GM21367 (cell line): ENCODE results near the gene RIPOR2.
"Not testable (repeated sequence)": the region's sequence is repeated elsewhere in the genome, so short reads cannot be mapped to it uniquely, and the experiment has no call there.

Source experiments
- ATAC-seq: cut with Tn5 transposase; IDR thresholded peaks from one replicate; pipeline ENCODE4 v1.9.1; 2021; ENCODE audit not compliant: unreplicated experiment

The RIPOR2 gene

GRCh38 chr6:24926192-24926591 lies 9.6 kb downstream of the RIPOR2 start:
- no peak for ATAC-seq

DNA sequence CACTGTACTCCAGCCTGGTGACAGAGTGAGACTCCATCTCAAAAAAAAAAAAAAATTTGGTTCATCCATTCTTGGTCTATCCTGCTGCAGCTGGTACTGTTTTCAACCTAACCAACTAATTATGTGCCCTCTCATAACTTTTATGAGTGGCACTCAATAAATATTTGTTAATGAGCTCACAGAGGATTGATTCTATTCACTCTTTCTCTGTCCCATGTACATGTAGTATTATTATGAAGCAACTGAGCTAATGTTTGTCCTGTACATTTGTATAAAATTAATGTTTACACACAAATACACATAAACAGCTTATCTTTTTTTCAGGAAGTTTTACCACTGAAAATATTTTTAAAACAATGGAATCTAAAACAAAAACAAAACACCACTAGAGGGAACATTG lies 10.1 kb downstream of the RIPOR2 start:
- no peak for ATAC-seq

- ATAC-seq, result no peak
These were observed 11.0 kb downstream of the RIPOR2 start for GRCh38 chr6:24924580-24925356.

GRCh38 chr6:24923885-24924401 lies 11.8 kb downstream of the RIPOR2 start:
- ATAC-seq, result no peak

DNA sequence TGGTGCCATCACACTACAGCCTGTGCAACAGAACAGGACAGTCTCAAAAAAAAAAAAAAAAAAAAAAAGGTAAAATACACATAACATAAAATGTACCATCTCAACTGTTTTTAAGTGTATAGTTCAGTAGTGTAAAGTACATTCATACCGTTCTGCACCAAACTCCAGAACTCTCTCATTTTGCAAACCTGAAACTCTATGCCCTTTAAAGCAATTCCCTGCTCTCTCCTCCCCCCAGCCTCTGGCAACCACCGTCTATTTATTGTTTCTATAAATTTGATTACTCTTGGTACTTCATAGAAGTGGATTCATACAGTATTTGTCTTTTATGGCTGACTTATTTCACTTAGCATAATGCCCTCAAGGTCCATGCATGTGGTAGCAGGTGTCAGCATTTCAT lies 12.9 kb downstream of the RIPOR2 start:
- no peak for ATAC-seq

GRCh38 chr6:24922170-24922569 lies 13.6 kb downstream of the RIPOR2 start:
- ATAC-seq, result no peak

GRCh38 chr6:24920136-24920535 lies 15.6 kb downstream of the RIPOR2 start:
- ATAC-seq, result no peak

- ATAC-seq, result peak; percentile 50
These were observed 16.5 kb downstream of the RIPOR2 start for GRCh38 chr6:24919056-24919892.

GRCh38 chr6:24918641-24919055 lies 17.1 kb downstream of the RIPOR2 start:
- ATAC-seq, result no peak

DNA sequence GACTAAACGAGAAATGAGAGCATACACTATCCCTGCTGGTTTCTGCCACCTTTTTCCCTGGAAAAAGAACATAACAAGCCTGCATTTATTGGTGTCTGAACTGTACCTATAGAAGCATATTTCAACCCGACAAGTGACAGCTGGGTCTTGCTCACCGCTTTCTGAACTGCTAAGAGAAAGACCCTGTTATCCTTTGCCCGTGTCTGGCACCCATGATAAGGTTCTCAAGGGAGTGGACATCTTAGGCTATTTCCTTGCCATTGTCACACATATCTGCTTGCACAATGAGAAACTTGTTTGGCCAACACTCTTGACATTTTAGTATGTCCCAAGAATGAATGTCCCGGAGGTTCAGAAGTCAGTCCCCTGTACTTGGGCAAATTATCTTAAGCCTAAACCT lies 19.3 kb downstream of the RIPOR2 start:
- no peak for ATAC-seq

GRCh38 chr6:24915641-24916040 lies 20.1 kb downstream of the RIPOR2 start:
- ATAC-seq, result no peak

GRCh38 chr6:24914082-24914481 lies 21.7 kb downstream of the RIPOR2 start:
- ATAC-seq, result not testable (repeated sequence)

DNA sequence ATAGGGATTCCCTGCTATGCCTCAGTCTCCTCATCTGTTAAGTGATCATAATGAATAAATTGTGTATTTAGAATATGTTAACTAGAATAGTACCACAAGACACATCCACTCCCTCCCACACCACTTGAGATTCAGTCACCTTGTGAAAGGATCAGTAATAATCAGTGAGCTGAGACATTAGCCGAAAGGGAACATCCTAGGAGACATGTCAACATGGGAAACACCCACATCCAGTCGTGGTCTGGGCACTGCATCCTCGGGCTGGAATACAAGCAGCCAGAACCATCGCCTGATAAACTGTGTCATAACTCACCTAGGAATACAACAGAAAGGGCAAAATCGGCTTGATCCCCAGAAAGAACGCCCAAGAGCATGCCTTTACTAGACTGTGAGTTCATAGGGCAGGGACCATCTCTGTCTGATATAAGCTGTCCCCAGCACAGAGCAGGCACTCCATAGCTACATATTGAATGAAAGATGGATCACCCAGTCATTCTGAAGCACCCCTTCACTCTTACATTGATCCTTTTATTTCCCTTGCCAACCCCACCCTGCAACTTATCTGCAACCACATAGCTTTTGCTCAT lies 23.9 kb downstream of the RIPOR2 start:
- ATAC-seq, result no peak

GRCh38 chr6:24910961-24911725 lies 24.6 kb downstream of the RIPOR2 start:
- ATAC-seq, result no peak

DNA sequence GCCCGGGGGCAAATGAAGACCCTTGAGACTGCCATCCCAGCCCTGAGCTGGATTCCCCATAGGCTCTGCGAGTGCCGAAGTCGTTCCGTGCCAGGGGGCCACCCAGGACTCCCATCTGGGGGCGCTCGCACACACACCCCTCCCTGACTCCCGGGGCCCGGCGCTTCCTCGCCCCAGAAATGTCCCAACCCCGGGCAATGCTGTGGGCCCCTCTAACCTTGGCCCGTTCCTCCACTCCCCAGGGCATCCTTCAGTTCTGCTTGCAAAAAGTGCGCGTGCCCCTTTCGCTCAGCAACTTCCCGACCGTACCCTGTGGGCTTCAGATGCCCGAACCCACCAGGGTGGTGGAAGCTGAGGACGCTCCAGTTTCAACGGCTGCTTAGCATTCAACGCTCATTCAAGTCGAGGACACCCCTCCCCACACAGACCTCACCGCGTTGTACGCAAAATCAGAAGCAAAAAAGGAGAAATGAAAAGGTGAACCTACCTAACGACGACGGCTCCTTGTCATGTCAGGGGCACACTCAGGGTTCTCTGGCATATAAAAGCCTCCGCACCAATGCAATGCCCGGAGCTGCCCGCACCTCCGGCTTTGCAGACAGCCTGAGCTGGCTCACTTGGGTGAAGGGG lies 25.3 kb downstream of the RIPOR2 start:
- no peak for ATAC-seq

DNA sequence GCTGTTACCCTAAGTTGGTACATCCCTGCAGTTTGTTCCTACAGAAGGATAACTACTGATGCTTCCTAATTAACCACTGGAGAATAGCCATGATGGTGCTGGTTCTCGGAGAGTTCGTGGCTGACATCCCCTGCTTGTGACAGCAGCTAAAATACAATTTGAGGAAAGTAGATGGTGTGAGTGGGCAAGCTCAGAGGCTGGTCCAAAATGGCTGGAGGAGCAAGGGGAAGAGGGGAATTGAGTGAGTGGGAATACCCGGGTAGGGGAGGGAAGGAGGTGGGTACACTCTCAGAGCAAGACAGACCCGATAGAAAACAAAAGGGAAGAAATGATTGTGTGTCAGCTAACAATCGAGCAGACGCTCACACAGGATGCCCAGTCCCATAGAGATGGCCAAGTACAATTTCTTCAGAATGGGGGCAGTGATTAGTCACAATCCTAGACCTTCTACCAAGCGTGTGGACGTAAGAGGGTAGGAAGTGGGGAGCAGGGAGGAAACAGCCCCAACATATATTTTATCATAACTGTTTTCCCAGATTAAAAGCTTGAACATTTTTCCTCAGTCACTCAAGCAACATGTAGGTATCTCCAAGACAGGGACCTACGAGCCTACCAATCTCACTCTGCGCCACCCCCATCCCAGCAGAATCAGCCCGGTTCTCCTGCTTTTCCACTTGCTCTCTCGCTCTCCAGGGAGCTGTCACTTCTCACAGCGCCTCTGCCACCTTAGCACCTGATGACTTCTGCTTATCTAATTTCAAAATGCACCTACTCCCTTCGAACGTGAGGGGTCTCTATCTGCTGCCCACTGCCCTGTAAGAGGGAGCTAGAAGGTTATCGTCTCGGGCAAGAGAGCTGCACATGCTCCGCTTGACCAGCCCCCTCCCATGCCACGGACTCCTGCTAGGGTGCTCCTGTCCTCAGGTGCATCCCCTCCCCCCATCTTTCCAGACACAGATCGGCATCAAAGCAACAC lies 26.2 kb downstream of the RIPOR2 start:
- no peak for ATAC-seq

GRCh38 chr6:24908650-24909035 lies 27.1 kb downstream of the RIPOR2 start:
- no peak for ATAC-seq

DNA sequence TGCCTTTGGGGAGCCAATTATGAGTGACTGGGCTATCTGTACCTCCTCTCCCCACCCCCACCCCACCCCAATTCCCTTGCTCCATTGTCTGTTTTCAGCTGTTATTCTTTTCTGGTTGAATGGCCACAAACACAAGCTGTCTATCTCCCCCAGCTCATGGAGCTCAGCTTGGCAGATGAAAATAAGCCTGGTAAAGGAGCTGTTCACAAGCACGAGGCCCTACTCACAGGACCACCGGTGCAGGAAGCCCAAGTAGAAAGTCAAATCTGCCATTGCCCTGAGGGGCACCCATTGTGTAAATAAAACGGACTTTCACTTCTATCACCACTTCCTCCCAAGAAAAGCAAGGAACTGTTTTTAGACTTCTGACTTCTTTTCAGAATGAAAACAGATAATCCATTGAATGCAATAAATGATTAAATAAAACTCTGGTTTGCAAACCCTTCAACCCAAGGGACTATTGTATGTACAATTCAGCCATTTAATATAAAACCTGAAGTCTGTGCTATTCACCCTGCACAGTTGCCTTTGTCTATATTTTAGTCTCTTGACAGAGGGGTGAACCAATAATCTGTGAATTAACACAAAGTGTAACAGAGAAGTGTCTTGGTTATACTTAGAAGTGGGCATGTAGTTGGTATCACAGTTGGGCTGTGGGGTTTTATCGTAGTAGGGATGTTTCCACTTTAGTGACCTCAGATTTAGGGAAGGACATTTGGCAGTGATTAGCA lies 27.7 kb downstream of the RIPOR2 start:
- ATAC-seq, result no peak

GRCh38 chr6:24906314-24906713 lies 29.4 kb downstream of the RIPOR2 start:
- ATAC-seq, result no peak
